GM19351 (cell line): Measurements from ENCODE around the gene NSMCE3.

ENCODE experiments used
- ATAC-seq: cut with Tn5 transposase; IDR thresholded peaks from one replicate; pipeline ENCODE4 v1.9.1; 2021; ENCODE audit warnings: mild to moderate bottlenecking, moderate library complexity; ENCODE audit not compliant: unreplicated experiment

The NSMCE3 gene

DNA sequence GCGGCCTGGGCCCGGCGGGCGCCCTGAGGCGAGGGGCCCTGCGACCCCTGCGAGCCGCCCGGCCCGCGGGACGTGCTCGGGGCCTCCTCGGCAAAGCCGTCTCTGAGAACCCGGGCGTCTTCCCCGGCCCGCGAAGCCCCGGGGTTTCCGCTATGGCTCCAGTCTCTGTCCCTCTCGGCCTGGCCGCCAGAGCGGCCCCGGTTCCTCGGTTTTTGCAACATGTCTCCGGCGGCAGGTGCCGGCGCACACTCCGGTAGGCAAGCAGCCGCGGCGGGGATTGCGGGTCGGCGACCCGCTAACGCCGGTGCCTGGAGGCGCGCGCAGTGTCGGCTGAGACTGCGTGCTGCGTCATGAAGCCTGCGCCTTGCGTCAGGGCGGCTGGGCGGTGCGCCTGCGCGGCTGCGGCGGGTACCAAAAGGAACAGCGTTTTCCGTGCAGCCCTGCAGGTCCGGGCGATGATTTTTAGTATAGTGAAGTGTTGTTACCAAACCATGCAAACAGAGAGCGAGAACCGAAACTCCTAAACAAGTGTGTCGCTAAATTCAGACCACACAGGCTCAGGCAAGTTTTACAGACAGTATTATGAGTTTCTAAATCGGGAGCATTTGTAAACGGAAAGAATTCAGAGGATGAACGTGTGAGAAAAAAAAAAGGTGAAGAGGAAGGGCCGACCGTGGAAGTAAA, at the start of gene NSMCE3:
TSS of gene NSMCE3 (minus strand) at position 338 of the 684 bp plus-strand sequence. CDS start at position 221, 117 bp downstream.
- ATAC-seq = peak; percentile 85

- no peak for ATAC-seq
Observed at GRCh38 chr15:29316422-29316821, 46.8 kb upstream of the NSMCE3 start.

- ATAC-seq = peak; percentile 64
Observed at GRCh38 chr15:29312387-29312786, 42.8 kb upstream of the NSMCE3 start.

- ATAC-seq = no peak
Observed at GRCh38 chr15:29311696-29312095, 42.1 kb upstream of the NSMCE3 start.

- peak; percentile 66 for ATAC-seq
Observed at GRCh38 chr15:29309139-29309538, 39.5 kb upstream of the NSMCE3 start.

- ATAC-seq = no peak
Observed at GRCh38 chr15:29308299-29308698, 38.7 kb upstream of the NSMCE3 start.

- ATAC-seq = no peak
Observed at GRCh38 chr15:29305556-29305955, 35.9 kb upstream of the NSMCE3 start.

- no peak for ATAC-seq
Observed at GRCh38 chr15:29302871-29303270, 33.2 kb upstream of the NSMCE3 start.

DNA sequence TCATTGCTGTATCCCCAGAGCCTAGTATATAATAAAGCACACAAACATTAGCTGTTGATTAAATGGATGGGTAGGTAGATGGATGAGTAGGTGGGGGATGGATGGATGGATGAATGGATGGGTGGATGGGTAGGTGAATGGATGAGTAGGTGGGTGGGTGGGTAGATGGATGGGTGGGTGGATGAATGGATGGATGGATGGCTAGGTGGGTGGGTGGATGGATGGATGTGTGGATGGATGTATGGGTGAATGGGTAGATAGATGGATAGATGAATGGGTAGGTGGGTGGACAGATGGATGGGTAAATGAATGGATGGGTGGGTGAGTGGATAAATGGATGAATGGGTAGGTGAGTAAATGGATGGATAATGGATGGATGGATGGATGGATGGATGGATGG, 30.2 kb upstream of the NSMCE3 start:
- no peak for ATAC-seq

DNA sequence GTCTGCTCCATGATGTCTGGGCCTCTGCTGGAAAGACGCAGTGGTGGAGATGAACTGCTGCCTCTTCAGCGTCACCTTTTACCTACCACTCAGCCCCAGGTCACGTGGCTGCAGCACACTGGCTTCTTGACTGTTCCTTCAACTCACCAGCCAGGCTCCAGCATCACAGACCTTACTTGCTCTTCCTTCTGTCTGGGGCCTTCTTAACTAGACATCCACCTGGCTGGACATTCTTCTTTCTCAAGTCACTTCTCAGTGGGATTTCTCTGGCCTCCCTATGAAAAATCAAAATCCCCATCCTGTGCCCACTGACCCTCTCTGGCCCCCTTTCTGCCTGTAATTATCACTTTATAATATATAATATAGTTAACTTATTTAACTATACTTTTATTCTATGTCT, 29.7 kb upstream of the NSMCE3 start:
- ATAC-seq = no peak

DNA sequence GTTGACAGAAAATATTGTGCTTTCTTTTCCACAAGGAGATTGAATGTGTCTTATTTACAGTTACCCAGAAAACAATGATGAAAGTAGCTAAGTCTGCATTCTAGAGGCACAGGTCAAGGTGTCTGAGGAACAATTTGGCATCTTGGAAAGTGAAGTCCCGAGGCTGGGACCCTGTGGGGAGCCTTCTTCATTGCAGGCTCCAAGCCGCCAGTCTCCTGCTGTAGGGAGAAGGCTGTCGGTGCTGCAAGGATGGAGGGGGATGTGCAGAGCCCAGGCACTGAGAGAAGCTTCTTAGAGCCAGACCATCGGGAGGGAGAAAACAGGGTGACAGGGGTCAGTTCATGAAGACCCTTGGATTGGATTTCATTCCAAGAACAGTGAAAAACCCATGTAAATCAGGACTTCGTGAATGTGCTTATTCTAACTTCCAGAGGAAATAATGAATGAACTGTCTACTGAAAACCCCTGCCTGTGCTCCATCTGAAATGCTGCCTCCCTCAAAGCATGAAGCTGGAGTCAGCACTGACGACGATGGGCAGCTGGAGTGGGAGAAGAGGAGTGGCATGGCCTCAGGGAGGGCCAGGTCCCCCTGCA, 25.2 kb upstream of the NSMCE3 start:
- no peak for ATAC-seq

DNA sequence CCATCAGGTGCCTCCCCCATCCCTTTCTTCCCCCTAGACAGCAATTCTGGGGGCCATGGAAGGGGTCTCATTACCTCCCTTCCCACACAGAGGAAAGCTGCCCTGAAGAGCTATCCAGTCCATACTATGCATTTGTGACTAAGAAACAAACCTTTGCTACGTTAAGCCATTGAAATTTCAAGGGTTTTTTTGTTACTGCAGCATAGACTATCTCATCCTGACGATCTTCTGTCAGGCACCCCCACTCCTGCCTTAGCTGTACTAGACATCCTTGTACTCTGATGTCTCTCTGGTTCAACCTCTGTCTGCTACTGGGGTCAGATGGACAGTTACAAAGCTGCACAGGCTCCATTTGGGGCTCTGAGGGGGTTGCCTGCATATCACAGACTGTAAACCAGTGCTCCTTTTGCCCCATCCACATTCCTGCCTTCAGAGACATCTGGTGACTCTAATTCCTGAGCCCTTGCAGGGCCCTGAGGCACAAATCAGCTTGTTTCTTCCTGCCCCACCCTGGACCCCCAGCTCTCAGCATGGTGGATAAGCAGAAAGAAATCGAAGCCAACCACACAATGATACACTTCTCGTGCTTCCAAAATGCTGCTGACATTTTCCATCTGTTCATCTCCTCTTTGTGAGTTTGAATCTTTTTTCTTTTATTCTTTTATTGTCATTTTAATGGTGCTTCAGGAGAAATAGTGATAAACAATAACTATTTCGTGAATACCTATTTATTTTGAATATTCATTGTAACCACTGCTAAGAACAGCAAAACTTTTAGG, 21.6 kb upstream of the NSMCE3 start:
- ATAC-seq = no peak

GRCh38 chr15:29289173-29289572, 19.6 kb upstream of the NSMCE3 start:
- no peak for ATAC-seq

DNA sequence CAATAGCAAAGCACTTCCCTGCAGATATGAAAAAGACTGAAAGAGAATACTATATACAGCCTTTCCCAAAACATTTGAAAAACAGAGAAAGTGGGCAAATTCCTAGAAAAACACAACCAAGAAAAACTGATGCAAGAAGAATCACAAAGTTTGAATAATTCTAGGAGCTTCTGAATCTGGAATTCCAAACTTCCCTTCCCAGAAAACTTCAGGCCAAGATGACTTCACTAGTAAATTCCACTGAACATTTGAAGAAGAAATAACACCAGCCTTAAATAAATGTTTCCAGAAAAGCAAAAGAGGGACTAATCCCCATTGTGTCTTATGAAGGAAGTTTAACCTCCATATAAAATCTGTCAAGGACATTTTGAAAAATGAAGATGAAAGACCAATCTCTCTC, 15.8 kb upstream of the NSMCE3 start:
- no peak for ATAC-seq

GRCh38 chr15:29283381-29283780, 13.8 kb upstream of the NSMCE3 start:
- ATAC-seq = no peak

GRCh38 chr15:29280514-29280913, 10.9 kb upstream of the NSMCE3 start:
- ATAC-seq = no peak

- no peak for ATAC-seq
Observed at GRCh38 chr15:29278436-29279105, 8.9 kb upstream of the NSMCE3 start.

DNA sequence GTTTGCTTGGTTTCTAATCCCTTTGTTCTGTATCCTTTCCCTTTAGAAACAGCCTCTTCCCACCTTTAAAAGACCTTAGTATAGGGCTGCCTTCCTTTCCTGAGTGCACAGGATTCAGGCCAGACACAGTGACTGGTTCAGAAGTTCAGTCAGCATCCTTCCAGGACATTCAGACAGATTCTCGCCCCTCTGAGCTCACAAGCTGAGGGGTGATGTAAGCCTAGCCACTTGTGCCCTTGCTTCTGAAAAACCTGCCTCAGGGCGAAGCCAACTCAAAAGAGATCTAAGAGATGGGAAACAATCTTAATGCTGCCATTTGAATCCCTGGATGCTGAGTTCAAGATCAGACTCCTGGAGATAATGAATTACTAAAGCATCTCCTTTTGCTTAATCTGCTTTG, 6.7 kb upstream of the NSMCE3 start:
- no peak for ATAC-seq

- ATAC-seq = no peak
Observed at GRCh38 chr15:29275855-29276254, 6.2 kb upstream of the NSMCE3 start.

GRCh38 chr15:29274946-29275345, 5.3 kb upstream of the NSMCE3 start:
- ATAC-seq = no peak

DNA sequence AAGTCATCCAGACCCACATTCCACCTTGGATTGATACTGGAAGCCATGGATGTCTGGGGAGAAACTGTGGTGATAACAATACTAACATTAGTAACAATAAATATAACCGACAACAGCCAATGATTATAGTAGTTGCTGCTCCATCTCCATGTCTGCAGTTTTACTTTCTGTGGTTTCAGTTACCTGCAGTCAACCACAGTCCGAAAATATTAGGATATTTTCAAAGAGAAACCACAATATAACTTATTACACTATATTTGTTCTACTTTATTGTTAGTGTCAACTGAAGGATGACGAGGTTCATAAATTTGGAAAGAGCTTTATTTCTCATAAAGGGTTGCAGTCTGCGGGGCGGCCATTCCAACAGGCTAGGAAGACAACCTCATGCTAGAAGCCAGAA, 2.6 kb upstream of the NSMCE3 start:
- ATAC-seq = no peak
